ENCODE data around the gene MYO9A. TPM values are rescaled to one million over a fixed set of nuclear protein-coding genes. Genes with fewer than 3 reads are reported as not detected.
A peak's percentile ranks its signal among the peaks of the same experiment; 100 is the strongest.
"Not testable (repeated sequence)": the region's sequence is repeated elsewhere in the genome, so short reads cannot be mapped to it uniquely, and the experiment has no call there.

MYO9A gene
- polyA plus RNA-seq, 3 donors: 30.1 to 43.0 (median 35.0) TPM

GRCh38 chr15:72047020-72047419 lies 70.9 kb downstream of the MYO9A start:
- DNase-seq: no peak

- DNase-seq: no peak
Observed at GRCh38 chr15:72044956-72045355, 73.0 kb downstream of the MYO9A start.

GRCh38 chr15:72042865-72043264 lies 75.1 kb downstream of the MYO9A start:
- no peak for DNase-seq

GRCh38 chr15:72042054-72042453 lies 75.9 kb downstream of the MYO9A start:
- DNase-seq: no peak

- DNase-seq: no peak
Observed at GRCh38 chr15:72037321-72037720, 80.6 kb downstream of the MYO9A start.

GRCh38 chr15:72034859-72035650 lies 82.9 kb downstream of the MYO9A start:
- no peak for DNase-seq

- no peak for DNase-seq
Observed at GRCh38 chr15:72034351-72034750, 83.6 kb downstream of the MYO9A start.

GRCh38 chr15:72033711-72034110 lies 84.2 kb downstream of the MYO9A start:
- DNase-seq: no peak

GRCh38 chr15:72033285-72033684 lies 84.7 kb downstream of the MYO9A start:
- no peak for DNase-seq

GRCh38 chr15:72021604-72022003 lies 96.3 kb downstream of the MYO9A start:
- DNase-seq: no peak

- no peak for DNase-seq
Observed at GRCh38 chr15:72020799-72021198, 97.2 kb downstream of the MYO9A start.

- not testable (repeated sequence) for DNase-seq
Observed at GRCh38 chr15:72014555-72014954, 103.4 kb downstream of the MYO9A start.

GRCh38 chr15:72013703-72014102 lies 104.2 kb downstream of the MYO9A start:
- no peak for DNase-seq

GRCh38 chr15:72011302-72011942 lies 106.5 kb downstream of the MYO9A start:
- no peak for DNase-seq

GRCh38 chr15:72009222-72009621 lies 108.7 kb downstream of the MYO9A start:
- peak; percentile 66 for DNase-seq

- DNase-seq: no peak
Observed at GRCh38 chr15:72006382-72006781, 111.6 kb downstream of the MYO9A start.

GRCh38 chr15:72005483-72005882 lies 112.5 kb downstream of the MYO9A start:
- DNase-seq: no peak

- no peak for DNase-seq
Observed at GRCh38 chr15:71999807-72000206, 118.1 kb downstream of the MYO9A start.

GRCh38 chr15:71998717-71999116 lies 119.2 kb downstream of the MYO9A start:
- DNase-seq: not testable (repeated sequence)

- no peak for DNase-seq
Observed at GRCh38 chr15:71997691-71998090, 120.3 kb downstream of the MYO9A start.

- DNase-seq: no peak
Observed at GRCh38 chr15:71975816-71976150, 142.2 kb downstream of the MYO9A start.

GRCh38 chr15:71974211-71974610 lies 143.7 kb downstream of the MYO9A start:
- no peak for DNase-seq

- DNase-seq: no peak
Observed at GRCh38 chr15:71973366-71973765, 144.6 kb downstream of the MYO9A start.

- no peak for DNase-seq
Observed at GRCh38 chr15:71971905-71972304, 146.0 kb downstream of the MYO9A start.

Data from renal pelvis (tissue), 4 donors.